Endothelial cell of umbilical vein (primary cell): Measurements from ENCODE around the gene AFDN. TPM values are rescaled to one million over a fixed set of nuclear protein-coding genes. Genes with fewer than 3 reads are reported as not detected.

ENCODE experiments used
- BruUV-seq: library from RNA; stranded (reverse); fragments of 400-500 nt; replicated peaks from 2 replicates; lab custom pipeline; 2021; lab: Mats Ljungman, UMichigan
- CTCF ChIA-PET: fragments of 300-600, 350-600 bp; sonication (Branson Sonifier 250); formaldehyde crosslinking; loops from one replicate; lab custom pipeline; 2021; ENCODE audit warnings: antibody characterized with exemption, inconsistent platforms; lab: Charles Lee
- POLR2A ChIA-PET: fragments of 300-600, 350-600 bp; sonication (Branson Sonifier 250); formaldehyde crosslinking; loops from one replicate; lab custom pipeline; 2021; ENCODE audit warnings: antibody characterized with exemption, inconsistent platforms; lab: Charles Lee
- DNase-seq: peaks from one replicate; pipeline ENCODE4 v3.0.0-alpha.2; 2011; ENCODE audit warnings: low read depth, low spot score
- FAIRE-seq: peaks from 2 replicates; lab custom pipeline; 2011; peaks lifted over from hg19 to GRCh38; lab: Jason Lieb, UNC
- H2AFZ ChIP-seq: 2 replicates; pipeline ENCODE4 v1.6.0; 2012; ENCODE audit warnings: low read depth, low read length, control low read depth, inconsistent platforms
- H3K27ac ChIP-seq: 2 replicates; pipeline ENCODE4 v1.5.1; 2011; ENCODE audit warnings: low read depth, mild to moderate bottlenecking, control low read depth, low read length, moderate library complexity; ENCODE audit not compliant: insufficient read depth
- H3K27me3 ChIP-seq, 2 experiments: 2 replicates each; pipeline versions ENCODE4 v1.6.0 to v1.6.1; 2011; ENCODE audit warnings: low read length in 2 of 2, mixed read lengths in 1 of 2; ENCODE audit not compliant: control insufficient read depth in 2 of 2, insufficient read depth in 2 of 2
- H3K36me3 ChIP-seq, 2 experiments: 2 replicates in 1 of 2; 3 replicates in 1 of 2; pipeline ENCODE4 v1.5.1; 2011; ENCODE audit warnings: low read length in 2 of 2, mild to moderate bottlenecking in 1 of 2, moderate library complexity in 1 of 2; ENCODE audit not compliant: control insufficient read depth in 2 of 2, insufficient read depth in 2 of 2; ENCODE audit errors: extremely low read depth in 1 of 2
- H3K4me1 ChIP-seq: 3 replicates; pipeline ENCODE4 v1.5.1; 2011; ENCODE audit warnings: mild to moderate bottlenecking, low read length; ENCODE audit not compliant: control insufficient read depth, insufficient read depth; ENCODE audit errors: extremely low read depth
- H3K4me2 ChIP-seq: 2 replicates; pipeline ENCODE4 v1.6.1; 2011; ENCODE audit warnings: low read length, control low read depth, mixed read lengths; ENCODE audit not compliant: insufficient read depth
- H3K4me3 ChIP-seq, 3 experiments: fragments of 200-600 bp in 1 of 3; sonication (generic), shearing (Covaris generic) in 1 of 3; replicated peaks in 1 of 3; 2 replicates each; pipeline ENCODE4 v1.5.1; 2011 to 2016; ENCODE audit warnings: control low read depth in 3 of 3, low read length in 3 of 3, mild to moderate bottlenecking in 2 of 3, inconsistent platforms in 1 of 3, low read depth in 1 of 3, moderate library complexity in 1 of 3; ENCODE audit not compliant: insufficient read depth in 1 of 3
- H3K79me2 ChIP-seq: 2 replicates; pipeline ENCODE4 v1.6.0; 2012; ENCODE audit warnings: low read length, inconsistent platforms; ENCODE audit not compliant: control insufficient read depth, insufficient read depth
- H3K9ac ChIP-seq: replicated peaks from 2 replicates; pipeline ENCODE3; 2011; ENCODE audit warnings: low read length, control low read depth; ENCODE audit not compliant: insufficient read depth; ENCODE audit errors: extremely low read depth
- H3K9me1 ChIP-seq: replicated peaks from 3 replicates; pipeline ENCODE4 v1.6.0; 2011; ENCODE audit warnings: mild to moderate bottlenecking, low read length; ENCODE audit not compliant: control insufficient read depth, insufficient read depth; ENCODE audit errors: extremely low read depth
- H3K9me3 ChIP-seq: replicated peaks from 2 replicates; pipeline ENCODE4 v1.5.1; 2012; ENCODE audit warnings: low read length, inconsistent platforms; ENCODE audit not compliant: control insufficient read depth, insufficient read depth
- H4K20me1 ChIP-seq: replicated peaks from 2 replicates; pipeline ENCODE3; 2011; ENCODE audit warnings: mild to moderate bottlenecking, low read length; ENCODE audit not compliant: control insufficient read depth, insufficient read depth; ENCODE audit errors: extremely low read depth
- CTCF ChIP-seq, 2 donors: IDR thresholded peaks; 1 replicate in 1 of 2; 2 replicates in 1 of 2; pipeline ENCODE4 v1.5.1; 2011; ENCODE audit warnings: low read length in 2 of 2, mild to moderate bottlenecking in 2 of 2, moderate library complexity in 2 of 2, control low read depth in 1 of 2, inconsistent platforms in 1 of 2, low read depth in 1 of 2; ENCODE audit not compliant: insufficient read depth in 1 of 2; ENCODE audit errors: extremely low read depth in 1 of 2
- EZH2 ChIP-seq: IDR thresholded peaks from 2 replicates; pipeline ENCODE4 v1.6.1; 2012; ENCODE audit warnings: borderline replicate concordance, low read depth, mild to moderate bottlenecking, moderate library complexity, low read length, inconsistent platforms; ENCODE audit not compliant: severe bottlenecking
- FOS ChIP-seq: IDR thresholded peaks from 2 replicates; pipeline ENCODE4 v1.6.1; 2011; ENCODE audit warnings: mild to moderate bottlenecking, low read length, moderate library complexity, borderline replicate concordance; ENCODE audit not compliant: insufficient read depth
- GATA2 ChIP-seq: IDR thresholded peaks from 2 replicates; pipeline ENCODE4 v1.7.0; 2011; ENCODE audit warnings: low read depth, mild to moderate bottlenecking, moderate library complexity, mixed read lengths, low read length; ENCODE audit not compliant: insufficient read length, insufficient read depth
- JUN ChIP-seq: IDR thresholded peaks from 2 replicates; pipeline ENCODE4 v1.6.1; 2011; ENCODE audit warnings: borderline replicate concordance, low read depth; ENCODE audit not compliant: insufficient read length, insufficient read depth
- MAX ChIP-seq: IDR thresholded peaks from 2 replicates; pipeline ENCODE4 v1.6.1; 2011; ENCODE audit not compliant: insufficient read depth, insufficient read length
- MYC ChIP-seq: IDR thresholded peaks from one replicate; pipeline ENCODE4 v1.6.1; 2011; ENCODE audit warnings: mild to moderate bottlenecking, low read depth, low read length
- POLR2A ChIP-seq: IDR thresholded peaks from 2 replicates; pipeline ENCODE4 v1.6.1; 2012; ENCODE audit warnings: low read depth, mild to moderate bottlenecking, control low read depth, low read length
- POLR2AphosphoS5 ChIP-seq: IDR thresholded peaks from 2 replicates; pipeline ENCODE4 v1.6.1; 2012; ENCODE audit warnings: low read depth, mild to moderate bottlenecking, control low read depth, low read length, moderate library complexity; ENCODE audit not compliant: insufficient read depth
- dilution Hi-C: fragments of 300-500 bp; cut with MboI; formaldehyde crosslinking; loops from one replicate; pipeline ENCODE4 v1.15.0; 2019; ENCODE audit warnings: low sequenced_read_pairs; ENCODE audit not compliant: extremely low pct_ligation_motif_present
- intact Hi-C: fragments of 100-400 bp; cut with micrococcal nuclease; formaldehyde crosslinking; loops from one replicate; pipeline ENCODE4 v1.10.0; 2022
- polyA plus RNA-seq, 4 experiments: library from polyadenylated mRNA; depleted of rRNA in 3 of 4; stranded (reverse) in 3 of 4; unstranded in 1 of 4; fragments of >200 nt; gene quantifications; 2 replicates each; pipeline versions ENCODE4 v1.2.1 to v1.2.3, GENCODE V29; 2011 to 2012; ENCODE audit warnings: missing spikeins in 1 of 4
- total RNA-seq: library from RNA; stranded (reverse); gene quantifications from 2 replicates; pipeline ENCODE4 v1.2.3, GENCODE V29; 2021

The AFDN gene
- total and polyA plus RNA-seq, 2 donors (not counting 3 experiments of a cell fraction or from before 2014, with no cell fraction given): 31.0 to 134 TPM

- FAIRE-seq: no peak
- DNase-seq: no peak
- H3K9me3 ChIP-seq: no peaks in the 10 kb centered on the region
- no peak overlapping the region for H2AFZ ChIP-seq
- TF ChIP-seq EZH2 (no peak), JUN (no peak), MAX (no peak)
- no TSS peak for BruUV-seq
- H3K9ac ChIP-seq: no peak overlapping the region
- H3K36me3 ChIP-seq: no peaks in the 10 kb centered on the region
- H3K27ac ChIP-seq: no peak overlapping the region
- H3K4me3 ChIP-seq: no peak overlapping the region
- peaks cover 12% of the 10 kb centered on the region for H3K4me1 ChIP-seq
- no peaks in the 10 kb centered on the region for H4K20me1 ChIP-seq
- H3K79me2 ChIP-seq: no peaks in the 10 kb centered on the region
- ChIA-PET POLR2A (no interaction called here), CTCF (no interaction called here)
- H3K27me3 ChIP-seq: no peaks in the 10 kb centered on the region
- no peak overlapping the region for H3K4me2 ChIP-seq
- no peaks in the 10 kb centered on the region for H3K9me1 ChIP-seq
- dilution Hi-C loops (no loop called here), intact Hi-C loops (no loop called here)
These were observed 150.0 kb downstream of the AFDN start for GRCh38 chr6:167976708-167977107.

GRCh38 chr6:167977717-167978467 lies 151.2 kb downstream of the AFDN start:
- Histone ChIP-seq H3K9me1 (no peaks in the 10 kb centered on the region), H3K79me2 (no peaks in the 10 kb centered on the region), H3K27ac (no peak overlapping the region), H4K20me1 (no peaks in the 10 kb centered on the region), H3K9me3 (no peaks in the 10 kb centered on the region), H3K36me3 (no peaks in the 10 kb centered on the region), H2AFZ (no peak overlapping the region), H3K4me3 (no peak overlapping the region), H3K4me2 (no peak overlapping the region), H3K9ac (no peak overlapping the region), H3K4me1 (peaks cover 12% of the 10 kb centered on the region), H3K27me3 (no peaks in the 10 kb centered on the region)
- no peak for FAIRE-seq
- no peak for TF ChIP-seq MAX
- TF ChIP-seq MYC: no peak
- no peak for TF ChIP-seq GATA2
- no peak for TF ChIP-seq FOS
- no peak for TF ChIP-seq JUN
- TF ChIP-seq POLR2AphosphoS5: no peak
- no peak for TF ChIP-seq CTCF (IDR thresholded peaks at IDR 0.05; ENCODE audit: extremely low read depth in 1 of 2, insufficient read depth in 1 of 2, low read depth in 1 of 2, low read length in 2 of 2)
- TF ChIP-seq POLR2A: no peak
- no peak for TF ChIP-seq EZH2
- intact Hi-C loops (no loop called here), dilution Hi-C loops (no loop called here)
- ChIA-PET POLR2A (no interaction called here), CTCF (no interaction called here)
- DNase-seq: no peak
- no TSS peak for BruUV-seq
